Neuronal stem cell (in vitro differentiated cells): ENCODE data around the gene OR14C36.

Source experiments
- DNase-seq: peaks from one replicate; pipeline ENCODE4 v3.0.0-alpha.2; 2013; ENCODE audit warnings: low spot score
- H2AFZ ChIP-seq: one replicate; pipeline ENCODE4 v1.6.1; 2013; ENCODE audit warnings: mild to moderate bottlenecking, low read length, inconsistent platforms
- H2AK5ac ChIP-seq: 2 replicates; pipeline ENCODE4 v1.6.1; 2013; ENCODE audit warnings: low read depth, mild to moderate bottlenecking, inconsistent platforms, low read length, moderate library complexity, mixed read lengths
- H2BK120ac ChIP-seq: 2 replicates; pipeline ENCODE4 v1.6.1; 2013; ENCODE audit warnings: low read depth, mild to moderate bottlenecking, inconsistent platforms, low read length, moderate library complexity, mixed read lengths
- H2BK12ac ChIP-seq: one replicate; pipeline ENCODE4 v1.6.1; 2013; ENCODE audit warnings: low read length, inconsistent platforms
- H2BK15ac ChIP-seq: 2 replicates; pipeline ENCODE4 v1.6.1; 2013; ENCODE audit warnings: mild to moderate bottlenecking, low read length, inconsistent platforms, mixed read lengths
- H2BK5ac ChIP-seq: one replicate; pipeline ENCODE4 v1.6.1; 2013; ENCODE audit warnings: inconsistent platforms, mild to moderate bottlenecking, low read length, moderate library complexity
- H3K14ac ChIP-seq: one replicate; pipeline ENCODE4 v1.6.1; 2013; ENCODE audit warnings: low read length, inconsistent platforms
- H3K18ac ChIP-seq: 2 replicates; pipeline ENCODE4 v1.6.1; 2013; ENCODE audit warnings: low read length, inconsistent platforms
- H3K23ac ChIP-seq: 2 replicates; pipeline ENCODE4 v1.6.1; 2013; ENCODE audit warnings: low read depth, mild to moderate bottlenecking, mixed read lengths, low read length, inconsistent platforms; ENCODE audit not compliant: poor library complexity
- H3K27ac ChIP-seq: replicated peaks from 3 replicates; pipeline ENCODE4 v1.5.1; 2013; ENCODE audit warnings: low read length, inconsistent platforms
- H3K27me3 ChIP-seq, 3 experiments: 2 replicates each; pipeline ENCODE4 v1.6.1; 2013; ENCODE audit warnings: low read length in 3 of 3, mild to moderate bottlenecking in 2 of 3, inconsistent platforms in 1 of 3, low read depth in 1 of 3, mixed read lengths in 1 of 3, moderate library complexity in 1 of 3; ENCODE audit not compliant: control insufficient read depth in 3 of 3, insufficient read depth in 3 of 3
- H3K36me3 ChIP-seq, 2 donors: replicated peaks in 1 of 2; 2 replicates each; pipeline ENCODE4 v1.6.1; 2013; ENCODE audit warnings: low read length in 2 of 2; ENCODE audit not compliant: control insufficient read depth in 2 of 2, insufficient read depth in 2 of 2
- H3K4ac ChIP-seq: 2 replicates; pipeline ENCODE4 v1.6.1; 2013; ENCODE audit warnings: inconsistent platforms, mild to moderate bottlenecking, low read length, moderate library complexity
- H3K4me1 ChIP-seq, 2 donors: 1 replicate in 1 of 2; 2 replicates in 1 of 2; pipeline ENCODE4 v1.6.1; 2013; ENCODE audit warnings: low read length in 2 of 2, low read depth in 1 of 2; ENCODE audit not compliant: control insufficient read depth in 2 of 2, insufficient read depth in 1 of 2
- H3K4me2 ChIP-seq: one replicate; pipeline ENCODE4 v1.6.1; 2013; ENCODE audit warnings: mild to moderate bottlenecking, low read length, inconsistent platforms; ENCODE audit not compliant: insufficient read depth, poor library complexity, severe bottlenecking
- H3K4me3 ChIP-seq, 2 donors: 2 replicates each; pipeline ENCODE4 v1.5.1; 2013; ENCODE audit warnings: low read length in 2 of 2, mild to moderate bottlenecking in 2 of 2, inconsistent platforms in 1 of 2, moderate library complexity in 1 of 2
- H3K79me1 ChIP-seq: one replicate; pipeline ENCODE4 v1.6.1; 2013; ENCODE audit warnings: low read depth, mild to moderate bottlenecking, inconsistent platforms, low read length, moderate library complexity
- H3K9ac ChIP-seq: one replicate; pipeline ENCODE4 v1.6.1; 2013; ENCODE audit warnings: mild to moderate bottlenecking, low read depth, low read length, inconsistent platforms; ENCODE audit not compliant: poor library complexity
- H3K9me3 ChIP-seq, 2 donors: replicated peaks in 1 of 2; 2 replicates each; pipeline versions ENCODE3 to v1.6.1; 2013; ENCODE audit warnings: low read length in 2 of 2, mild to moderate bottlenecking in 2 of 2, inconsistent platforms in 1 of 2, low read depth in 1 of 2, mixed read lengths in 1 of 2, moderate library complexity in 1 of 2; ENCODE audit not compliant: control insufficient read depth in 2 of 2, insufficient read depth in 1 of 2
- H4K8ac ChIP-seq: one replicate; pipeline ENCODE4 v1.6.1; 2013; ENCODE audit warnings: low read depth, mild to moderate bottlenecking, inconsistent platforms, low read length, moderate library complexity
- H4K91ac ChIP-seq: one replicate; pipeline ENCODE4 v1.6.1; 2013; ENCODE audit warnings: low read length, low read depth, mild to moderate bottlenecking, inconsistent platforms; ENCODE audit not compliant: poor library complexity
- WGBS, 2 donors: extraction: QIAGEN DNeasy Blood & Tissue Kit; methylation state at CpG; one replicate each; pipeline ENCODE4 v1.1.7; 2013; ENCODE audit warnings: missing lambda C conversion rate in 2 of 2, mixed read lengths in 1 of 2; ENCODE audit not compliant: insufficient read length in 2 of 2, insufficient replicate concordance in 1 of 2; ENCODE audit errors: extremely low coverage in 2 of 2; 5-methylcytosine and 5-hydroxymethylcytosine counted together

Gene OR14C36

DNA sequence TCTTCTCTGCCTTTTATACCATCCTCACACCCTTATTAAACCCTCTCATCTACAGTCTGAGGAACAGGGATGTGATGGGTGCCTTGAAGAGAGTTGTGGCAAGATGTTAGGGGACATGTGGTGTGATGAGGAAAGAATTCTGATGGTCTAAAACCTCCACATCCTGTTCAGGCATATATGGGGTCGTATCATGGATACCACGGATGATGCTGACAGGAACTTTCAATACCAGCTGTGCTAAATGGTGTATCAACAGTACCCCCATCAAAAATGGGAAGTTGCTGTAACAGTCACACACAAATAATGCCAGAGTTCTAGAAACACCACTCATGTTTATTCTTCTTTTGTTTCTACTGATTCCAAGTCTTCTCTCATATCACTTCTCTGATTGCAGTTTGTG, 39.9 kb downstream of the OR14C36 start:
- Histone ChIP-seq H2BK12ac (no peak overlapping the region), H3K18ac (no peak overlapping the region), H3K23ac (no peak overlapping the region), H3K79me1 (no peaks in the 10 kb centered on the region), H2AK5ac (no peak overlapping the region), H3K4me2 (no peak overlapping the region), H3K9me3 (peaks cover 0 to 29% of the 10 kb centered on the region in 2 donors), H4K8ac (no peak overlapping the region), H3K14ac (no peak overlapping the region), H2BK5ac (no peak overlapping the region), H3K9ac (no peak overlapping the region), H2AFZ (no peak overlapping the region), H4K91ac (no peak overlapping the region), H3K36me3 (no peaks in the 10 kb centered on the region), H3K4me1 (no peaks in the 10 kb centered on the region), H2BK120ac (no peak overlapping the region), H3K4ac (no peak overlapping the region), H3K4me3 (no peak overlapping the region), H3K27me3 (peaks cover 0 to 2% (median 0%) of the 10 kb centered on the region in 3 experiments), H2BK15ac (no peak overlapping the region), H3K27ac (no peak overlapping the region)
- DNase-seq = no peak
- WGBS, 2 donors = no CpG with 5 or more reads among the region's 2 CpGs

DNA sequence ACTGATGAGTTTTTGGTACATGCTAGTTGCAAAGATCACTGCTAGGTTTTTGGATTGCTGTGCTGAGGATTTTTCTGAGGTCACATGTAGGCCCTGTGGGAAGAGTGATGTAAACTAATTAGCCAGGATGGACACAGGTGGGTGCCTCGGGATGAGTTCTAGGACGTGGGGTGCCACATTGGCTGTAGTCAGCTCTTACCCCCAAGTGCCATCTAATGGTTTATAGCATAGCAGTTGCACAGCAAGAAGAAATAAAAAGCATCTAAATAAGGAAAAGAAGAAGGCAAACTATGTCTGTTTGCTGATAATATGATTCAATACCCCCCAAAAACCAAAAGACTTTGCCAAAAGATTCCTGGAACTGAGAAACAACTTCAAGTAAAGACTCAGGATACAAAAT, 44.5 kb downstream of the OR14C36 start:
- DNase-seq = no peak
- Histone ChIP-seq H3K4ac (no peak overlapping the region), H3K18ac (no peak overlapping the region), H3K4me1 (no peaks in the 10 kb centered on the region), H3K9ac (no peak overlapping the region), H3K36me3 (no peaks in the 10 kb centered on the region), H4K91ac (no peak overlapping the region), H2BK12ac (no peak overlapping the region), H3K14ac (no peak overlapping the region), H3K27me3 (peaks cover 0 to 1% (median 0%) of the 10 kb centered on the region in 3 experiments), H3K79me1 (no peaks in the 10 kb centered on the region), H3K23ac (no peak overlapping the region), H4K8ac (no peak overlapping the region), H3K4me2 (no peak overlapping the region), H3K9me3 (peaks cover 0 to 23% of the 10 kb centered on the region in 2 donors), H3K4me3 (no peak overlapping the region), H2BK120ac (no peak overlapping the region), H2BK5ac (no peak overlapping the region), H2AFZ (no peak overlapping the region), H3K27ac (no peak overlapping the region), H2AK5ac (no peak overlapping the region), H2BK15ac (no peak overlapping the region)
- no CpG with 5 or more reads among the region's 2 CpGs for WGBS, 2 donors
